Tibial nerve (tissue), 4 donors: ENCODE measurements around the gene GDF9. TPM values are rescaled to one million over a fixed set of nuclear protein-coding genes. Genes with fewer than 3 reads are reported as not detected.

Experiments
- DNase-seq, 2 donors: peaks; one replicate each; pipeline ENCODE4 v3.0.0-alpha.2; 2019; ENCODE audit warnings: low spot score in 2 of 2
- H3K27ac ChIP-seq, 4 donors: fragments of 200-600 bp; sonication (generic) in 3 of 4; one replicate each; pipeline ENCODE4 v1.5.1; 2017 to 2019; ENCODE audit warnings: mild to moderate bottlenecking in 1 of 4
- H3K27me3 ChIP-seq, 2 donors: fragments of 200-600 bp; sonication (generic) in 1 of 2; one replicate each; pipeline versions ENCODE4 v1.5.1 to v1.6.0; 2017 to 2019
- H3K36me3 ChIP-seq, 3 donors: fragments of 200-600 bp; sonication (generic); one replicate each; pipeline ENCODE4 v1.5.1; 2018 to 2019
- H3K4me1 ChIP-seq, 4 donors: fragments of 200-600 bp; sonication (generic) in 3 of 4; one replicate each; pipeline ENCODE4 v1.5.1; 2017 to 2019
- H3K4me3 ChIP-seq, 4 donors: fragments of 200-600 bp; sonication (generic) in 3 of 4; one replicate each; pipeline ENCODE4 v1.5.1; 2017 to 2019; ENCODE audit warnings: mild to moderate bottlenecking in 1 of 4, moderate library complexity in 1 of 4
- H3K9me3 ChIP-seq, 4 donors: fragments of 200-600 bp; sonication (generic) in 3 of 4; one replicate each; pipeline ENCODE4 v1.5.1; 2017 to 2019
- CTCF ChIP-seq, 5 experiments: fragments of 200-600 bp in 3 of 5; fragments of 450-650 bp in 2 of 5; sonication (generic) in 3 of 5; IDR thresholded peaks; one replicate each; pipeline ENCODE4 v1.5.1; 2016 to 2019; ENCODE audit warnings: antibody characterized with exemption in 5 of 5, mild to moderate bottlenecking in 3 of 5, moderate library complexity in 2 of 5
- EP300 ChIP-seq, 2 donors: sonication (generic); formaldehyde crosslinking; IDR thresholded peaks; one replicate each; pipeline ENCODE4 v1.6.1; 2017; ENCODE audit warnings: antibody characterized with exemption in 2 of 2, mild to moderate bottlenecking in 1 of 2
- POLR2A ChIP-seq, 2 donors: fragments of 450-650 bp; IDR thresholded peaks; one replicate each; pipeline ENCODE4 v1.6.1; 2017; ENCODE audit warnings: antibody characterized with exemption in 2 of 2, mild to moderate bottlenecking in 2 of 2, moderate library complexity in 2 of 2
- WGBS, 2 donors: methylation state at CpG; one replicate each; pipeline ENCODE4 v1.1.5; 2018; 5-methylcytosine and 5-hydroxymethylcytosine counted together
- total RNA-seq, 4 donors: library from RNA; depleted of rRNA; stranded (reverse); fragments of >200 nt; gene quantifications; one replicate each; pipeline ENCODE4 v1.1.0, GENCODE V29; 2016

GDF9 gene
- total RNA-seq, 4 donors from 2014 or later = 0.44 to 0.60 TPM; not detected in 2

DNA sequence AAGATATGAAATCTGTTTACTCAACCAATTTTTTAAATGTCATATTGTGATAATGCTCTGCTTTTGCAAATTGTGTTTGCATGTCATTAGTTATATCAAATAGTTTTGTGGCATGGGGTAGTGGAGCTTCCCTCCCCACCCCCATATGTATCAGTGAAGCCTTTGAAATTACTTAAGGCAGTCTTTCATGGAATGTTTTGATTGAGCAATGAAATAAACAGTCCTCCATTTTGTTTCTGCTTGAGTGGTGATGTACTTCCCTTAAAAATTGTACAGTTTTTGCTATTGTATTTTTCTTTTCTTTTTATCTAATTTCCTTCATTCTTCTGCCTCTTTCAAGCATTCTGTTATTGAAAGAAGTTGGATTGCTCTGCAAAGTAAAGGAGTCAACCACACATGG, 49.7 kb downstream of the GDF9 start:
- H3K9me3 ChIP-seq = no peaks in the 10 kb centered on the region
- H3K27ac ChIP-seq = no peak overlapping the region
- TF ChIP-seq CTCF (IDR thresholded peaks at IDR 0.05) (no peak), EP300 (IDR thresholded peaks at IDR 0.05) (no peak), POLR2A (IDR thresholded peaks at IDR 0.05) (no peak)
- H3K4me1 ChIP-seq = peaks cover 0 to 41% (median 14%) of the 10 kb centered on the region in 4 donors
- H3K27me3 ChIP-seq = peaks cover 2 to 53% of the 10 kb centered on the region in 2 donors
- DNase-seq = no peak
- no peak overlapping the region for H3K4me3 ChIP-seq
- H3K36me3 ChIP-seq = no peaks in the 10 kb centered on the region

- no peaks in the 10 kb centered on the region for H3K9me3 ChIP-seq
- peaks cover 0 to 36% (median 12%) of the 10 kb centered on the region in 4 donors for H3K4me1 ChIP-seq
- no peak for TF ChIP-seq CTCF (IDR thresholded peaks at IDR 0.05)
- no peak for TF ChIP-seq EP300 (IDR thresholded peaks at IDR 0.05)
- no peak for TF ChIP-seq POLR2A (IDR thresholded peaks at IDR 0.05)
- H3K36me3 ChIP-seq = no peaks in the 10 kb centered on the region
- DNase-seq = no peak
- 80 to 81% methylated on average over 2 of the region's 2 CpGs for WGBS, 2 donors
- peaks cover 2 to 58% of the 10 kb centered on the region in 2 donors for H3K27me3 ChIP-seq
- H3K27ac ChIP-seq = no peak overlapping the region
- H3K4me3 ChIP-seq = no peak overlapping the region
These were observed 50.2 kb downstream of the GDF9 start for GRCh38 chr5:132816083-132816482.

DNA sequence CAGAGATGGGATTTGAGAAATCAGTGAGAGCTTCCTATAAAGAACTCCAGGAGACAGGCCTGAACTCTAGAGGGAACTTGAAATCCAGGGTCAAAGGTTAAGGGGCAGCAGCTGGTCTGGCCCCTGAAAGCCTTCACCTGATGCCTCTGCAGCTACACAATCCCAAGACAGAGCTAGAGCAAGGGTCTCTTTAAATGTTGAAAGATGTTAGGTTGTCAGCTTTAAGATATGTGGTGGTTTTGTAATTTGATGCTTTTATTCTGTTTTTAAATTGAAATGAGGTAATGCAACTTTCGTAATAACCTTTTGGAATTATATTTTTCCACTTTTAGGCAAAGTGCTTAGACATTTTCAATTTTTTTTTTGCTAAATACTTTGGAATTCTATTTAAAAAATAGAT, 50.8 kb downstream of the GDF9 start:
- Histone ChIP-seq H3K27me3 (peaks cover 5 to 64% of the 10 kb centered on the region in 2 donors), H3K4me1 (peaks cover 0 to 31% (median 11%) of the 10 kb centered on the region in 4 donors), H3K4me3 (no peak overlapping the region), H3K27ac (no peak overlapping the region), H3K36me3 (no peaks in the 10 kb centered on the region), H3K9me3 (no peaks in the 10 kb centered on the region)
- no peak for DNase-seq
- TF ChIP-seq EP300 (IDR thresholded peaks at IDR 0.05) (no peak), POLR2A (IDR thresholded peaks at IDR 0.05) (no peak), CTCF (IDR thresholded peaks at IDR 0.05) (no peak)
- 90 to 93% methylated on average over 1 of the region's 1 CpG for WGBS, 2 donors

- TF ChIP-seq POLR2A (IDR thresholded peaks at IDR 0.05) = no peak
- no peak for TF ChIP-seq EP300 (IDR thresholded peaks at IDR 0.05)
- TF ChIP-seq CTCF (IDR thresholded peaks at IDR 0.05) = no peak
- 79 to 90% methylated on average over 36 to 54 of the region's 81 CpGs for WGBS, 2 donors
- Histone ChIP-seq H3K27ac (peak overlapping the region in 2 of 4 donors; percentile 76 to 82), H3K4me1 (peaks cover 0 to 23% (median 7%) of the 10 kb centered on the region in 4 donors), H3K9me3 (no peaks in the 10 kb centered on the region), H3K36me3 (no peaks in the 10 kb centered on the region), H3K27me3 (peaks cover 5 to 66% of the 10 kb centered on the region in 2 donors), H3K4me3 (peak overlapping the region in 2 of 4 donors; percentile 44 to 49)
- no peak for DNase-seq
These were observed 51.6 kb downstream of the GDF9 start for GRCh38 chr5:132814503-132815294.
